NCI-H146 (cell line): ENCODE results near the gene ISLR.

Source experiments
- DNase-seq: peaks from one replicate; lab custom pipeline; 2025; lab: John Stamatoyannopoulos, UW

ISLR gene

GRCh38 chr15:74212494-74212893, 39.0 kb downstream of the ISLR start:
- DNase-seq = no peak

GRCh38 chr15:74213858-74214284, 40.4 kb downstream of the ISLR start:
- no peak for DNase-seq

- no peak for DNase-seq
Measured at GRCh38 chr15:74214324-74215021, 41.0 kb downstream of the ISLR start.

DNA sequence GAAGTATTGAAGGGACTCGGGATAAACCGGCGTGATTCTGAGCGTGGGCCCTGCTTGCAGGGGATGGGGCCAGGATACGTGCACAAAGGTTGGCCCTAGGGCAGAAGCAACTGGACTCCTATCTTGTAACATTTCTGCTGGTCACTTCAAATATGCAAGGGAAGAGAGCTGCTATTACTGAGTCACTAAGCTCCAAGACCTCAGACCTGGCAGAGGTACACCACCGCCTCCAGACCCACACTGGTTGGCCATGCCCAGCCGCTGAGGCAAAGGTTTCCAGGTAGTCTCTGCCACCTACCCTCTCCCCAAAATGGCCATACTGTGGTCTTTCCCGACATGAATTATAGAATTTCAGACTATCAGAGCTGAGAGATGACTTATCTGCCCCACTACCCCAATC, 42.4 kb downstream of the ISLR start:
- DNase-seq = no peak

- DNase-seq = no peak
Measured at GRCh38 chr15:74216949-74217348, 43.4 kb downstream of the ISLR start.

- DNase-seq = no peak
Measured at GRCh38 chr15:74217907-74218885, 44.7 kb downstream of the ISLR start.

DNA sequence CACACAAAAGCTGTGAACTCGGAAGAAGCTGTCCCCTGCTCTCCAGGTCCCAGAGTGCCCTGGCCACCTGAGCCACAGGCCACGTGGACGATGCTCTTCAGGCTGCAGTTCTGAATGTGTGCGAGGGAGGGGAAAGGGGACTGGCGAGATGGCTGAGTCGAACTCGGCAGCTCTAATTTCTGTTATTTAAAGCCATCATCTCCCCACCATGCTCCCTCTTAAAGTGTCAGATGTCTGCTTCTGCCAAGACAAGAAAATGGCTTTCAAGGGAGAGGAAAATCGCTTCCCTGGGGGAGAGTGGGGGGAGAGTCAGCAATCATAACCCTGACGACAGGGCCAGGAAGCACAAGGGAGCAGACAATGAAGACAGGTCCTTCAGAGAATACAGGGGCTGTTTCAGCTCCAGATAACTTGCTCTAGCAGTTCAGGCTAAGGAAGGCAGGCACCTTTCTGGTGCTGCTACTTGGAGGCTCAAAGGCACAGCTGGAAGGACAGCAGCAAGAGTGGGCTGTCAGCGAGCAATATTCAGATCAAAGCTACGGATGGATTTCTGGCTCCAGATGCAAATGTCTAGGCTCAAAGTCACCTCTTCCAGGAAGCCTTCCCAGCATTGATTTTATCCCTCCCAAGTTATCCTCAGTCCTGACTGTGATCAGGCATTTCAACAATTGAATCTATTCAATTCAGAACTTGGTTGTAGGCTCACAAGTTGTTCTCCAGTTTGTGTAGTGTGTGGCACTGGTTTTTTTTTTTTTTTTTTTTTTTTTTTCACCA, 47.2 kb downstream of the ISLR start:
- DNase-seq = no peak

DNA sequence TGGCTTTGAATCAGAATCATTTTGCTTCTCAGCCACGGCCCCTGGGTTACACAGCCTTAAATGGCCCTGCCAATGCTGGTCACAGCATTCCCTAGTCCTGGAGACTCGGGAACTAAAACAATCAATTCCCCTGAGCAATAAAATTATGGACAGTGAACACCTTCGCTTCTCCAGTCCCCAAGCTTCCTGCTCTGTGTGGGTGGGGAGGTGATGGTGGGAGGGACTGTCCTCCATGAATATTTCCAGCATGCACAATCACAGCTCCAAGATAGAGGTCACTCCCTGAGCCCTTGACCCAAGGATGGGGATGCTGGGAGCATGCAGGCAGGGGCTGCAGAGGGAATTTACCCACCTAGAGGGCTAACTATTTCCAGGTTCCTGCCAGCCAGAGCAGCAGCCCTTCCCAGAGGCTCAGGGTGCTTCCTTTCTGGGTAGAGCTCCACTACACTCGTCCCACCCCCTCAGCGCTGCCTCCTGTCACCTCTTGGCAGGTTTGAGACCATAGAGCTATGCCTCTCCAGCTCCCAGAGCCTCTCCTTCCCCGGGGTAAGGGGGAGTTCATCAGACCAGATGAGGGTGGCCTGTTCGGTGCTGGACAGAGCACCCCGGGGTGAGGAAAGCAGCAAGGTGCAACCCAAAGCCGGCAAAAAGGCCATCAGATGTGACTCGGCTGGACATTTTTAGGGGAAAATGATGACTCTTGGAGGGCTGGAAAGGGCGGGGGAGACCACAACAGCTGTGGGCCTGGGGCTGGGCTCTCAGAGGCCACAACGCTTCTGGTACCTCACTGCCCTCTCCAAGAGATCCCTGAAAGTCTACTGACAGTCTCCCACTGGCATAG, 48.1 kb downstream of the ISLR start:
- no peak for DNase-seq

- DNase-seq = no peak
Measured at GRCh38 chr15:74222240-74223119, 49.0 kb downstream of the ISLR start.

DNA sequence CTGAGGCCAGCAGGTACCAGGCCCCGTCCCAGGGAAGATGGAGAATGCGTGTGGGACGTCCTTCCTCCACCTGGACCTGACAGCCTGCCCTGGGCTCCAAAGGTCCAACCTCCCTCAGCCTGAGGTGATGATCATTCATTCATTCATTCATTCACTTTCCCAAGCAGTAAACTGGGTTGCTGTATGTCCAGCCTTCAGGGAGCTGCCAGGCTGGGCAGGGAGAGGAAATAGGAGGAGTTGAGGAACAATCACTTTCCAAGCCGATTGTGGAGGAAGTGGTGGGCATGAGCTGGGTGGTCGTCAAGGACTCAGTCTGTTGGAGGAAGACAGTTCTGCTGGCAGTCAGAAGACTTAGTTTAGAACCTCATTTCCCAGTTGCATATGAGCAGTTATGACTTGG, 52.4 kb downstream of the ISLR start:
- DNase-seq = no peak
